HL-60 (cell line): ENCODE results near the gene PHF14.

ENCODE experiments used
- CTCF ChIP-seq: IDR thresholded peaks from one replicate; pipeline ENCODE4 v1.5.1; 2011; ENCODE audit warnings: low read length, control low read depth, inconsistent platforms; ENCODE audit not compliant: insufficient read depth
- POLR2AphosphoS5 ChIP-seq: IDR thresholded peaks from 2 replicates; pipeline ENCODE4 v1.6.1; 2012; ENCODE audit warnings: low read depth

- no peak for TF ChIP-seq CTCF
- TF ChIP-seq POLR2AphosphoS5: no peak
Observed at GRCh38 chr7:11163220-11163619, 189.5 kb downstream of the PHF14 start.
